Measurements from ENCODE around the gene ULK2.
"Not testable (repeated sequence)": the region's sequence is repeated elsewhere in the genome, so short reads cannot be mapped to it uniquely, and the experiment has no call there.

The ULK2 gene

GRCh38 chr17:19766016-19766415, 101.7 kb downstream of the ULK2 start:
- DNase-seq, result no peak

- DNase-seq, result not testable (repeated sequence)
These were observed 103.7 kb downstream of the ULK2 start for GRCh38 chr17:19763991-19764390.

- no peak for DNase-seq
These were observed 104.3 kb downstream of the ULK2 start for GRCh38 chr17:19763416-19763815.

- peak; percentile 81 for DNase-seq
These were observed 105.2 kb downstream of the ULK2 start for GRCh38 chr17:19762515-19762961.

GRCh38 chr17:19760746-19761145, 107.0 kb downstream of the ULK2 start:
- DNase-seq, result no peak

GRCh38 chr17:19759568-19760549, 107.9 kb downstream of the ULK2 start:
- no peak for DNase-seq

- DNase-seq, result no peak
These were observed 110.1 kb downstream of the ULK2 start for GRCh38 chr17:19757536-19758180.

- DNase-seq, result no peak
These were observed 111.2 kb downstream of the ULK2 start for GRCh38 chr17:19756546-19756945.

GRCh38 chr17:19755821-19756510, 111.8 kb downstream of the ULK2 start:
- DNase-seq, result no peak

- no peak for DNase-seq
These were observed 112.3 kb downstream of the ULK2 start for GRCh38 chr17:19755392-19755791.

GRCh38 chr17:19753661-19754463, 113.9 kb downstream of the ULK2 start:
- peak; percentile 56 for DNase-seq

- DNase-seq, result peak; percentile 43
These were observed 114.7 kb downstream of the ULK2 start for GRCh38 chr17:19753051-19753509.

- DNase-seq, result peak; percentile 30
These were observed 115.3 kb downstream of the ULK2 start for GRCh38 chr17:19752216-19753050.

- DNase-seq, result peak; percentile 45
These were observed 116.9 kb downstream of the ULK2 start for GRCh38 chr17:19750835-19751234.

GRCh38 chr17:19750020-19750572, 117.6 kb downstream of the ULK2 start:
- no peak for DNase-seq

GRCh38 chr17:19748807-19749193, 118.9 kb downstream of the ULK2 start:
- no peak for DNase-seq

- no peak for DNase-seq
These were observed 119.6 kb downstream of the ULK2 start, which contains the start of gene ALDH3A1 for GRCh38 chr17:19747829-19748806. Gene ALDH3A1, minus strand, starts transcription at chr17:19748298. Its CDS starts 3,169 bp downstream, at chr17:19745129.

GRCh38 chr17:19747159-19747719, 120.5 kb downstream of the ULK2 start:
- no peak for DNase-seq

GRCh38 chr17:19746517-19746916, 121.2 kb downstream of the ULK2 start:
- no peak for DNase-seq
